T47D (cell line): ENCODE data around the gene RAN.
A peak's percentile ranks its signal among the peaks of the same experiment; 100 is the strongest.

ENCODE experiments used
- DNase-seq, 2 experiments: peaks; one replicate each; pipeline versions ENCODE4 v3.0.0 to v3.0.0-alpha.2; 2011 to 2012; ENCODE audit warnings: low read depth in 1 of 2, low spot score in 1 of 2
- JUND ChIP-seq: IDR thresholded peaks from 2 replicates; pipeline ENCODE4 v1.6.1; 2012; ENCODE audit warnings: low read depth
- in situ Hi-C: cut with HindIII; loops from 2 replicates; pipeline ENCODE4 v1.10.0; 2016; ENCODE audit warnings: low sequenced_read_pairs, low pct_unique_long_range_greater_than_20kb

Gene RAN

DNA sequence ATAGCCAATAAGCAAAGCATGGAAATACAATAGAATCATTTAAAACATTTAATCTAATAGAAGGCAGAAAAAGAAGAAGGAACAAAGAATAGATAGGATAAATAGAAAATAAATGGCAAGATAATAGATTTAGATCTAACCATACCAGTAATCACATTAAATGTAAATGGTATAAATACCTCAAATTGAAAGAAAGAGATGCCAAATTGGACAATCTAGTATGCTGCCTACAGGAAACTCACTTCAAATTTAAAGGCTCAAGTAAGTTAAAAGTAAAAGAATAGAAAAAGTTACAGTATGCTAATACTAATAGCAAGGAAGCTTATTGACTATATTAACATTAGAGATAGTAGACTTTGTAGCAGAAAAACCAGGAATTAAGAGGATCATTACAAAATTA is 40.1 kb downstream of the RAN start:
- in situ Hi-C loops, result no loop called here
- no peak for TF ChIP-seq JUND
- DNase-seq, result no peak

DNA sequence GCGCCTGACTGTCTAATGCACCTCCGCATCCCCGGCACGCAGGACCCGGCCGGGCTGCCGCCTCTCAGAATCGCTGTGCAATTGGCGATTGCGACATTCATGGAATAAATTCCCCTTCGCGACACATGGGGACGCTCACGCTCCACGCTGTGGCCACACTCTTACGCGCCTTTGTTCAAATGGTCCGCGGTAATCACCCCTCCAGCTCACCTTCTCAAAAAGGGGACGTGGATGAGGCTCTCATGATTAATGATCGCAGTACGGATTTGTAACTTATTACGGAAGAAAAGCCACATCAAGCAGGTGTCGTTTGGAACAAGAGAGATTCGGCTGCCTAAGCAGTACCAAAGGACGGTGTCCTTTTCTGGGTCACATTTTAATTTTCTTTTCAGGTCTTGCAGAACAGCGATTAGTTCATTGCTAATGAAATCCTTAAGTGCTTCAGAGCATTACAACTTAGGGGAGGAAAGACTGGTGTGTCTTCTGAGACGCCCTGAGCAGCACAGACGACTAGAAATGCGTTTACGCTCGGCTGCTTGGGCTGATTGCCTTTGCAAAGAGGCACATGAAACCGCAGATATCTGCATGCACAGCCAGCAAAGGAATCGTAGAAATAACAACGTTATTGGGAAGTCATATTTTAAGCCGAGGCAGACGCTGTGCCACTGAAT is 44.5 kb downstream of the RAN start:
- in situ Hi-C loops, result no loop called here
- no peak for TF ChIP-seq JUND
- peak; percentile 74 to 80 for DNase-seq

DNA sequence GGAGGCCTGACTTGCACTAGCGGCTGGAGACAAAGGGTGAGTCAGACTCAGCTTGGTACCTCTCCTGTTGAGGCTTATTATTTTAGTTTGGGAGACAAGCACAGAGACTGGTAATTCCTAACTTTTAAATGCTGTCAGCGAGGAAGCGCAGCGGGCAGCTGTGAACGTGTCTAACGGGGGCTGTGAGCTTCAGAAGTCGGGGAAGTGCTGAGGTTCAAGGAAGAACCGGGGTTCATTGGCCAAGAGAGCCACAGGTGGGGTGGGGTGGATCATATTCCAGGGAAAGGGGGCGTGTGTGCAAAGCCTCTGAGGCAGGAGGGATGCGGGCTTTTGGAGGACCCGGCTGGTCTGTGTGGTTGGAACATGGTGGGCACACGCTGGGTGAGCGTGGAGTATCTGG is 45.7 kb downstream of the RAN start:
- no peak for TF ChIP-seq JUND
- DNase-seq, result no peak
- in situ Hi-C loops, result no loop called here

DNA sequence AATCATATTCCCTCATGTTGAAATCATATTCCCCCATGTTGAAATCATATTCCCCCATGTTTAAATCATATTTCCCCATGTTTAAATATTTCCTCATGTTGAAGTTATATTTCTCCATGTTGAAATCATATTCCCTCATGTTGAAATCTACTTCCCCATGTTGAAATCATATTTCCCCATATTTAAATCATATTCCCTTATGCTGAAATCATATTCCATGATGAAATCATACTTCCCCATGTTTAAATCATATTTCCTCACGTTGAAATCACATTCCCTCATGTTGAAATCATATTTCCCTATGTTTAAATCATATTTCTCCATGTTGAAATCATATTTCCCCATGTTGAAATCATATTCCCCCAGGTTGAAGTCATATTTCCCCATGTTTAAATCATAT is 47.2 kb downstream of the RAN start:
- in situ Hi-C loops, result no loop called here
- TF ChIP-seq JUND, result no peak
- DNase-seq, result no peak

DNA sequence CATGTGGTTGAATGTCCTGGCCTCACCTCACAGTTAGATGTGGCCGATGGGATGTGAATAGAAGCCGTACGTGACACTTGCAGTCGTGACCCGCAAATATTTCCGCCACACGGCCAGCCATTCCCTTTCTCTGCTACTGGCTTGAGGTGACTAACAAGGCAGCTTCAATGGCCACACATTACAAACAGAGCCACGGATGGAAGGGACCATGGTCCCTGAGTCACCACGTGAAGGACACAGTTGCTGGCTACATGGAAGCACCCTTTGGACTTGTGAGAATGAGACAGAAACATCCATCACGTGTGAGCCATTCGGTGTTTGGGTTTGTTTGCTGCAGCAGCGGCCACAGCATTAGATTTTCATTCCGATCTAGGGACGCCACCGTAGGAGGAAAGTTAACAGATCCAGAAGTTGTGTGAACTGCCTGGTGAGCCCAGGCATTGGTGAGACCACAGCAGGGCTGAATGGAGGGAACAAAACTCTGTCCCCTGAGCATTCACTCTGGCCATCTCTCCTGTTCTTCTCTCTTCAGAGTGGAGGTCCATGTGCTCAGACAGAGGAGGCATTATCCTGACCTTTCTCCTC is 48.3 kb downstream of the RAN start:
- DNase-seq, result no peak
- TF ChIP-seq JUND, result no peak
- in situ Hi-C loops, result no loop called here

- no peak for TF ChIP-seq JUND
- in situ Hi-C loops, result no loop called here
- DNase-seq, result no peak
Observed at GRCh38 chr12:130920723-130921381, 49.0 kb downstream of the RAN start.

DNA sequence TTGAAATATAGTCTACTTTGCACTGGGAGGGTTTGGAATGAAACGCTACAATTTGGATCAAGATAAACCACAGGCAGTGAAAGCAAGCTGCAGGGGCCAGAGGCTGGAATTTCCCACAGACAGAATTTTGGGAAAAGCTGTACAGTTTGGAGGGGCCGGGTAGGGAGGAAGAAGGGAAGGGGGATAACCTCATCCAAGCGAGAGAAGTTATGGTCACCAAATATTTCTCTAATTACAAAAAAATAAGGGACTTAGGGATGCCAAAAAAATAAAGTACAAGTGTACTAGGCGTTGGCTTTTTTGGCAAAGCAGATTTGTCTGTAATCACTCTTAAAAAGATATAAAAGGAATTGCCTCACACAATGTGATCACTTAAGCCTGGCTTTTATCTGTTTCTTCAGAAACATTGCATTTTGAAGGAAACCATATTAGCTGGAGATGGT is 50.7 kb downstream of the RAN start:
- no peak for TF ChIP-seq JUND
- DNase-seq, result no peak
- in situ Hi-C loops, result no loop called here

- DNase-seq, result no peak
Observed at GRCh38 chr12:130924966-130925665, 53.2 kb downstream of the RAN start.

DNA sequence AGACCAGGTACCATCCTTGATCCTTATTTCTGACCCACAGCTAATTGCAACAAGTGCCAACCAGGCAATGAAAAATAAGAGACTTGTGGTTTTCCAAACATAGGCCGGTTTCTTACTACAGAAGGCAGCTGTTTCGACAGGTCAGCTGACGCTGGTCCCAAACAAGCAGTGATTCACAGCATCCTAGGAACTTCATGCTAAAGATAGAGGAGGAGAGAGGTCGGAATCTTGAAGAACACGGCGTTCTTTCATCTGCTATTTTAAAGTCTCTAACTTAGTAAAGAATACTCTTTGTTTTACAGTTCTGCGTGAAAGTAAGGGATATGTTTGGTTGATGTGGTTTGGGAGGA is 53.8 kb downstream of the RAN start:
- no peak for DNase-seq
- in situ Hi-C loops, result no loop called here
- TF ChIP-seq JUND, result no peak

More at GRCh38 chr12:130924966-130925665, 53.2 kb downstream of the RAN start:
- in situ Hi-C loops, result no loop called here
- TF ChIP-seq JUND, result no peak
